WI38 (cell line): ENCODE measurements around the gene KANSL1.

Experiments used
- H3K4me3 ChIP-seq: 2 replicates; pipeline ENCODE4 v1.5.1; 2011; ENCODE audit warnings: low read depth, mild to moderate bottlenecking, control low read depth, low read length
- TF ChIP-seq, protein P1 (sequence below): IDR thresholded peaks from 2 replicates; pipeline ENCODE4 v1.5.1; 2012; ENCODE audit warnings: low read depth, mild to moderate bottlenecking, control low read depth, low read length

KANSL1 gene

DNA sequence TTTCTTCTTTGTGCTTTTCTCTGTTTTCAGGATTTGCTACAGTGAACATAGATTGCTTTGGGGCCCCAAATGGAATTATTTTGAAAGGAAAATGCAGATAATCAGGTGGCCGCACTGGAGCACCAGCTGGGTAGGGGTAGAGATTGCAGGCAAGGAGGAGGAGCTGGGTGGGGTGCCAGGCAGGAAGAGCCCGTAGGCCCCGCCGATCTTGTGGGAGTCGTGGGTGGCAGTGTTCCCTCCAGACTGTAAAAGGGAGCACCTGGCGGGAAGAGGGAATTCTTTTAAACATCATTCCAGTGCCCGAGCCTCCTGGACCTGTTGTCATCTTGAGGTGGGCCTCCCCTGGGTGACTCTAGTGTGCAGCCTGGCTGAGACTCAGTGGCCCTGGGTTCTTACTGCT is 192.9 kb downstream of the KANSL1 start:
- TF ChIP-seq, protein P1, sequence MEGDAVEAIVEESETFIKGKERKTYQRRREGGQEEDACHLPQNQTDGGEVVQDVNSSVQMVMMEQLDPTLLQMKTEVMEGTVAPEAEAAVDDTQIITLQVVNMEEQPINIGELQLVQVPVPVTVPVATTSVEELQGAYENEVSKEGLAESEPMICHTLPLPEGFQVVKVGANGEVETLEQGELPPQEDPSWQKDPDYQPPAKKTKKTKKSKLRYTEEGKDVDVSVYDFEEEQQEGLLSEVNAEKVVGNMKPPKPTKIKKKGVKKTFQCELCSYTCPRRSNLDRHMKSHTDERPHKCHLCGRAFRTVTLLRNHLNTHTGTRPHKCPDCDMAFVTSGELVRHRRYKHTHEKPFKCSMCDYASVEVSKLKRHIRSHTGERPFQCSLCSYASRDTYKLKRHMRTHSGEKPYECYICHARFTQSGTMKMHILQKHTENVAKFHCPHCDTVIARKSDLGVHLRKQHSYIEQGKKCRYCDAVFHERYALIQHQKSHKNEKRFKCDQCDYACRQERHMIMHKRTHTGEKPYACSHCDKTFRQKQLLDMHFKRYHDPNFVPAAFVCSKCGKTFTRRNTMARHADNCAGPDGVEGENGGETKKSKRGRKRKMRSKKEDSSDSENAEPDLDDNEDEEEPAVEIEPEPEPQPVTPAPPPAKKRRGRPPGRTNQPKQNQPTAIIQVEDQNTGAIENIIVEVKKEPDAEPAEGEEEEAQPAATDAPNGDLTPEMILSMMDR, result no peak
- H3K4me3 ChIP-seq, result no peak overlapping the region

DNA sequence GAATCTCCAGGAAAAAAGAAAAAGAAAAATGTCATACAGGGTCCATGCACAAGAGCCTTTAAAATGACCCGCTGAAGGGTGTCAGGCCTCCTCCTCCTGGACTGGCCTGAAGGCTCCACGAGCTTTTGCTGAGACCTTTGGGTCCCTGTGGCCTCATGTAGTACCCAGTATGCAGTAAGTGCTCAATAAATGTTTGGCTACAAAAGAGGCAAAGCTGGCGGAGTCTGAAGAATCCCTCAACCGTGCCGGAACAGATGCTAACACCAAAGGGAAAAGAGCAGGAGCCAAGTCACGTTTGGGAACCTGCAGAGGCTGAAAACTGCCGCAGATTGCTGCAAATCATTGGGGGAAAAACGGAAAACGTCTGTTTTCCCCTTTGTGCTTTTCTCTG is 193.3 kb downstream of the KANSL1 start:
- TF ChIP-seq, protein P1, result no peak
- no peak overlapping the region for H3K4me3 ChIP-seq

- TF ChIP-seq, protein P1, result no peak
These were observed 194.0 kb downstream of the KANSL1 start, which contains the start of gene STH for GRCh38 chr17:45998987-45999899. STH (plus strand) TSS chr17:45999250; CDS start chr17:45999280, 30 bp downstream.

DNA sequence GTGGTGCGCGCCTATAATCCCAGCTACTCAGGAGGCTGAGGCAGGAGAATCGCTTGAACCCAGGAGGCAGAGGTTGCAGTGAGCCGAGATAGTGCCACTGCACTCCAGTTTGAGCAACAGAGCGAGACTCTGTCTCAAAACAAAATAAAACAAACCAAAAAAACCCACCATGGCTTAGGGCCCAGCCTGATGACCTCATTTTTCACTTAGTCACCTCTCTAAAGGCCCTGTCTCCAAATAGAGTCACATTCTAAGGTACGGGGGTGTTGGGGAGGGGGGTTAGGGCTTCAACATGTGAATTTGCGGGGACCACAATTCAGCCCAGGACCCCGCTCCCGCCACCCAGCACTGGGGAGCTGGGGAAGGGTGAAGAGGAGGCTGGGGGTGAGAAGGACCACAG is 195.6 kb downstream of the KANSL1 start:
- TF ChIP-seq, protein P1, result no peak
- H3K4me3 ChIP-seq, result no peak overlapping the region

More at GRCh38 chr17:45998987-45999899, 194.0 kb downstream of the KANSL1 start, which contains the start of gene STH:
- H3K4me3 ChIP-seq, result no peak within 1 kb of the TSS

DNA sequence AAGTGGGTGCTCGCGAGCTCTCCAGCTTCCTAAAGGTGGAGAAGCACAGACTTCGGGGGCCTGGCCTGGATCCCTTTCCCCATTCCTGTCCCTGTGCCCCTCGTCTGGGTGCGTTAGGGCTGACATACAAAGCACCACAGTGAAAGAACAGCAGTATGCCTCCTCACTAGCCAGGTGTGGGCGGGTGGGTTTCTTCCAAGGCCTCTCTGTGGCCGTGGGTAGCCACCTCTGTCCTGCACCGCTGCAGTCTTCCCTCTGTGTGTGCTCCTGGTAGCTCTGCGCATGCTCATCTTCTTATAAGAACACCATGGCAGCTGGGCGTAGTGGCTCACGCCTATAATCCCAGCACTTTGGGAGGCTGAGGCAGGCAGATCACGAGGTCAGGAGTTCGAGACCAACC is 196.1 kb downstream of the KANSL1 start:
- no peak overlapping the region for H3K4me3 ChIP-seq
- TF ChIP-seq, protein P1, result no peak

DNA sequence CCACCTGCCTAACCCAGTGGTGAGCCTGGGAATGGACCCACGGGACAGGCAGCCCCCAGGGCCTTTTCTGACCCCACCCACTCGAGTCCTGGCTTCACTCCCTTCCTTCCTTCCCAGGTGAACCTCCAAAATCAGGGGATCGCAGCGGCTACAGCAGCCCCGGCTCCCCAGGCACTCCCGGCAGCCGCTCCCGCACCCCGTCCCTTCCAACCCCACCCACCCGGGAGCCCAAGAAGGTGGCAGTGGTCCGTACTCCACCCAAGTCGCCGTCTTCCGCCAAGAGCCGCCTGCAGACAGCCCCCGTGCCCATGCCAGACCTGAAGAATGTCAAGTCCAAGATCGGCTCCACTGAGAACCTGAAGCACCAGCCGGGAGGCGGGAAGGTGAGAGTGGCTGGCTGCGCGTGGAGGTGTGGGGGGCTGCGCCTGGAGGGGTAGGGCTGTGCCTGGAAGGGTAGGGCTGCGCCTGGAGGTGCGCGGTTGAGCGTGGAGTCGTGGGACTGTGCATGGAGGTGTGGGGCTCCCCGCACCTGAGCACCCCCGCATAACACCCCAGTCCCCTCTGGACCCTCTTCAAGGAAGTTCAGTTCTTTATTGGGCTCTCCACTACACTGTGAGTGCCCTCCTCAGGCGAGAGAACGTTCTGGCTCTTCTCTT is 196.8 kb downstream of the KANSL1 start:
- TF ChIP-seq, protein P1, result no peak

More for the DNA sequence above, 196.8 kb downstream of the KANSL1 start:
- no peak overlapping the region for H3K4me3 ChIP-seq
